ENCODE data around the gene GOLGB1. TPM values are rescaled to one million over a fixed set of nuclear protein-coding genes. Genes with fewer than 3 reads are reported as not detected.
"Not testable (repeated sequence)": the region's sequence is repeated elsewhere in the genome, so short reads cannot be mapped to it uniquely, and the experiment has no call there.

Gene GOLGB1
- polyA plus RNA-seq, 1 donor: 98.7 TPM

GRCh38 chr3:121743106-121743505 is 6.4 kb downstream of the GOLGB1 start:
- not testable (repeated sequence) for DNase-seq

- no peak for DNase-seq
These were observed 8.6 kb downstream of the GOLGB1 start for GRCh38 chr3:121740896-121741295.

GRCh38 chr3:121739902-121740301 is 9.6 kb downstream of the GOLGB1 start:
- DNase-seq: no peak

- DNase-seq: no peak
These were observed 11.9 kb downstream of the GOLGB1 start for GRCh38 chr3:121737644-121738043.

GRCh38 chr3:121736112-121736511 is 13.4 kb downstream of the GOLGB1 start:
- no peak for DNase-seq

DNA sequence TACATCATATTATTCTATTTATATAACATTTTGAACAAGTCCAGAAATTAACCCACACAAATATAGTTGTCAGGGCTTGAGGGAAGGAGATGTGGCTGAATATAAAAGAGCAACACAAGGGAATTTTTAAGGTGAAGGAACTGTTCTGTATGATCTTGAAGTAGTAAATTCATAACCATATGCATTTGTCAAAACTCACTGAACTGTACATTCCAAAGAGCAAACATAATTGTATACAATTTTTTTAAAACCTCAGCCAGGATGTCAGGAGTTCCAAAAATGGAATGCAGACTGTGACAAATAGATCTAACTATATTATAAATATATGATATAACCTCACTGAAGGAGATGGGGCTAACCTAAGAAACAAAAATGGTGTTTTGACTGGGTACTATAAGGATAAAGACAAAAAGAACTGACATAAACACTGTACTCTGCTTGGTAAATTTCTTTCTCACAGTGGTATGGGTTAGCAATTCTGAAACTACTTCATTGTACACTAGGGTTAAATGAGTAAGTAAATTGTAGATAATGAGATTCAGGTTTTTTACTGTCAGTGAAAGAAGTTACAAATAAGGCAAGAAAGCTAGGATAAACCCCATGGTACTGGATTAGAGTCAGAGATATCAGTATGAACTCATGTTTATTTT is 14.4 kb downstream of the GOLGB1 start:
- DNase-seq: no peak

GRCh38 chr3:121730940-121731687 is 18.4 kb downstream of the GOLGB1 start:
- DNase-seq: no peak

DNA sequence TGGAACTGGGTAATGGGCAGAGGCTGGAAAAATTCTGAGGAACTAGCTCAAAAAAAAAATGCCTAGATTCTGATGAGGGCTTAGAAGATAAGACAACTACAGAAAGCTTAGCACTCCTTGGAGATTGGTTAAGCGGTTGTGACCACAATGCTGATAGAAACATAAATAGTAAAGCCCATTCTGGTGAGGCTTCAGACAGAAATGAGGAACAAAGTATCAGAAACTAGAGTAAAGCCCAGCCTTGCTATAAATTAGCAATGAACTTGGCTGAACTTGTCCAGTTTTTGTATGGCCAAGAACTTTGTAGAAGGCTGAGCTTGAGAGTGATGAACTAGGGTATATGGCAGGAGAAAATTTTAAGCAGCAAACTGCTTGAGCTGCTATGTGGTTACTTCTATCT is 25.4 kb downstream of the GOLGB1 start:
- DNase-seq: no peak

GRCh38 chr3:121723485-121723884 is 26.1 kb downstream of the GOLGB1 start:
- no peak for DNase-seq

DNA sequence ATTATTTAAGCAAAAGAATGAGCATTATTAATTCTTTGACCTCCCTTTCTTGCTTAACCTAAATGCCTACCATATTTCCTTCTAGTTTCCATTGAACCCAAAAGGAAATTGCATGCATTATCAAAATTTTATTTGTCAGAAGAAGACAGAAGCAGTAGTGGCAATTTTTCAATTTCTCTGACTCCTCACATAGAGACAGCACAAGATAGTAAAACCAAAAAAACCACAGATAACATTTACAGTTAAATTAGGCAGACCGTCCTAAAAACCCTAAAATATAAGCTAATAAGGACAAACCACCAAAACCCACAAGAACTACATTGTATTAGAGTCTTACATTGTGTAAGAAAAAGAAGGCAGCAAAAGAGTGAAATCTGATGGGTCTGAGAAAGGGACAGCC is 27.1 kb downstream of the GOLGB1 start:
- no peak for DNase-seq

DNA sequence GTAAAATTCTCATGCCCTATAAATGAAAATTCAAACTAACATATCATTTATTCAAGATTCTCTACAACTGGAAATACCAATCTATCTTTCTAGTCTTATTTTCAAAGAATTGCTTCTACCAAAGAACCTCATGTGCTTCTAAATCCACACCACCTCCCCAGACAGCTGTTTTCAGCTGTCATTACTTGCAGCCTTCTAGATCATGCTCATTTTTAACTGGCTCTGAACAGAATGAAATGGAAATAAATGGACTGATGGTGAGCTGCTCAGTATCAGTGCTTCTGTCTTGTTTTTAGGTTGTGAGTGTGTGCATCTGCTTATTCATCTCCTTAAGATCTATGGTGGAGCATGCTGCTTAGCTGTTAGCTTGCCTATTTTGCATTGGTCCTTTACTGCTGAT is 29.4 kb downstream of the GOLGB1 start:
- DNase-seq: no peak

DNA sequence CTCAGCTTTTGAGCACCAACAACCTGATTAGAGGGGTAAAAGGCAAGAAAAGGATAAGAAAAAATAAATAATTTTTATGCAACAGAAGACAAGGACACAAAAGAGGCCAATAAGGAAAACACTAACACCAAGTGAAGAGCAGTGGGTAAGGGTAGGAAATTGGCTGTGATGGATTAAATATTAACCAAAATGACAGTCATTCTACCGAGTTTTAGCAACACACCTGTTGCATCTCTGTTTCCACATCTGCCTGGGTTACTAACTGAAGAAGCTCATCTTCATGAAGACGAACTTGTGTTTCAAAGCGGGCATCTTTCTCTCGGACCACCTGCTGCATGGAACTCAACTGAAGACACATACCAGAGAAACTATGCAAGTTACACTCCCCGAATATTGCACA is 30.1 kb downstream of the GOLGB1 start:
- no peak for DNase-seq

DNA sequence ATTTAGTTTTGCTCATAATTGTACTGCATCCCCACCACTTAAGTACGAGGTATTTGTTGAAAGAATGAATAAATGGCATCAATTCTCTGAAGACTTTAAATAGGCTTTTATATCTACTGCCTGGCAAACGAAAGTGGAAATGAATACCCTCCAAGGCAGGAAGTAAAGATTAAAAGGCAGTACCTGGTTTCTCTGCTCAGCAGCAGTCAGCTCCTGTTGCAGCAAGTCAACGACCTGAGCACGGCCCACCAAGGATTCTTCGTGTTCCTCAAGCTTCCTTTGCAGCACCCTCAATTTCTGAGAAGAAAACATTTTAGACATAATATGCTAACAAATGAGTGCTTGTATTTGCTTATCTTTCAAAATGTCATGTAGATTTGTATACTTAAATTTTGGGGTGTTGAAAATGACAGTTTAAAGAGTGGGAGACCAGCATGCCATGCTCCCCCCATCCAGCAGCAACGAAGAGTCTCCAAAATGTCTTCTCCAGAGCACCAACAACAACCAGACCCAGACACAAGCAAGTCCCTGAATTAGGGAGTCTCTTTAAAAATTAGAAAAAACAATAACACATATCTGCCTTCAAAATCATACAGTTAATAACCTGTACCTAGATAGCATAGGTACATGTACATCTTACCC is 31.2 kb downstream of the GOLGB1 start:
- no peak for DNase-seq

DNA sequence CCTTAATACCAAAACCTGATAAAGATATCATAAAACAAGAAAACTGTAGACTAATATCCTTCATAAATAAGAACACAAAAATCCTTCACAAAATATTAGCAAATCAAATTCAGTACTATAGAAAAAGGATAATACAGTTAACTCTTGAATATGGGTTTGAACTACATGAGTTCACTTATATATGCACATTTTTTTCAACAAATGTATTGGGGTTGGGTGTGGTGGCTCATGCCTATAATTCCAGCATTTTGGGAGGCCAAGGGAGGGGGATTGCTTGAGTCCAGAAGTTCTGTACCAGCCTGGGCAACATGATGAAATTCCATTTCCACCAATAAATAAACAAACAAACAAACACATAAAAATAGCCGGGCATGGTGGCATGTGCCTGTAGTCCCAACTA is 39.2 kb downstream of the GOLGB1 start:
- DNase-seq: no peak

DNA sequence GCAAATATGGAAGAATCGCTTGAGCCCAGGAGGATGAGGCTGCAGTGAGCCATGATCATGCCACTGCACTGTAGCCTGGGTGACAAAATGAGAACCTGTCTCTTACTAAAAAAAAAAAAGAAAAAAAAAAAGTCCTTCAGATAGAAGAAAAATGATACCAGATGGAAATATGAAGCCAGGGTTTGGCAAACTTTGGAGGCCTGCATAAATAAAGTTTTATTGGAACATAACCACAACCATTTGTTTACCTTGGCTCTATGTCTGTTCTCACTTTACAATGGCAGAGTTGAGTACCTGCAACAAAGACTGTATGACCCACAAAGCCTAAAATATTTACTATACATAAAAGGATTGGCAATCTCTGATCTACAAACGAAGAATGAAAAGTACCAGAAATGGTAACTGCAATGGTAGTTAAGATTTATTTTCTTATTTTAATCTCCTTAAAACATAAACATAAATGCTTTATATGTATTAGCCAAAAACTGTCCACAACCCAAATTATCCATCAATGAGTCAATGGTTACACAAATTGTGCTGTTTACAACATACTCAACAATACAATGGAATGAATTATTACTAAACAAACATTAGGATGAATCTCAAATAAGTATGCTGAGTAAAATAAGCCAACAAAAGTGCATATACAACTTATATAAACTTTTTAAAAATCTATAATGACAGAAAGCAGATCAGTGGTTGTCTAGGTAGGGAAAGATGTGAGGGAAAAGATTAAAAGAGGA is 41.8 kb downstream of the GOLGB1 start:
- DNase-seq: no peak

- DNase-seq: no peak
These were observed 44.0 kb downstream of the GOLGB1 start for GRCh38 chr3:121705541-121705940.

DNA sequence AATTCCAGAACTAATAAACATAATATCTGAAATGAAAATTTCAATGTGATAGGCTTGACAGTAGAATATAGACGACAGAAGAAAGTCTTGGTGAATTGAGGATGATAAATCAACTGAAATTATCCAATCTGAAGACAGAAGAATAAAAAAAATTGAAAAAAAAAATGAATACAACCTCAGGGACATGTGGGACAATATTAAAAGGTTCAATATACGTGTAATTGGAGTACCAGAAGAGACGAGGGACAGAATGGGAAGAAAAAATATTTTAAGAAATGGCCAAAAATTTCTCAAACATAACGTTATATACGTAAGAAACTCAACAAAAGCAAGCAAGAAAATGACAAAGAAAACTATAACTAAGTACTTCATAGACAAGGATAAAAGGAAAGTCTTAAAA is 45.6 kb downstream of the GOLGB1 start:
- no peak for DNase-seq

- DNase-seq: no peak
These were observed 50.6 kb downstream of the GOLGB1 start for GRCh38 chr3:121698901-121699300.

DNA sequence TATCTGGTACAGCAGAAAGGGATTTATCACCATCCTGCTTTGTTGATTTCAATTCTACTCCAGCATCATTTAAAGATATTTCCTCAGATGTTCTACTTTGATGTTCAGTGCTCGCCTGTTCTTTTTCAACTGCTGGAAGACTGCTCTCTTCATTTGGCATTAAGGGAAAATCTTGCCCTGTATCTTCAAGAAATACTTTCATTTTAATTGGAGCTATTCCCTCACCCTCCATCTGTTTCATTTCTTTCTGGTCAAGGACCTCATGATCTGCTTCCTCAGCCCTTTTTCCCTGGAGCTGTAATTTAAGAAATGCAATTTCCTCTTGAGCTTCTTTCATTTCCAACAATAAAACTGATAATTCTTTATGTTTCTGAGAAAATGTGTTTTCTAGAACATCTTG is 51.1 kb downstream of the GOLGB1 start:
- DNase-seq: no peak

- DNase-seq: no peak
These were observed 53.4 kb downstream of the GOLGB1 start for GRCh38 chr3:121696186-121696585.

GRCh38 chr3:121692010-121692699 is 57.4 kb downstream of the GOLGB1 start:
- no peak for DNase-seq

- no peak for DNase-seq
These were observed 58.6 kb downstream of the GOLGB1 start for GRCh38 chr3:121690777-121691405.

Data from left kidney (tissue), 2 donors.